Ascending aorta (tissue), 2 donors: ENCODE measurements around the gene SLPI. TPM values are rescaled to one million over a fixed set of nuclear protein-coding genes. Genes with fewer than 3 reads are reported as not detected.

Experiments used
- DNase-seq, 2 donors: peaks; one replicate each; pipeline ENCODE4 v3.0.0-alpha.2; 2019; ENCODE audit warnings: low spot score in 2 of 2
- H3K27ac ChIP-seq, 2 donors: fragments of 200-600 bp; sonication (generic); one replicate each; pipeline ENCODE4 v1.5.1; 2016 to 2017; ENCODE audit warnings: mild to moderate bottlenecking in 1 of 2
- H3K27me3 ChIP-seq: fragments of 200-600 bp; sonication (generic); one replicate; pipeline ENCODE4 v1.5.1; 2017
- H3K36me3 ChIP-seq, 2 donors: fragments of 200-600 bp; sonication (generic); one replicate each; pipeline ENCODE4 v1.5.1; 2016
- H3K4me1 ChIP-seq, 2 donors: fragments of 200-600 bp; sonication (generic); one replicate each; pipeline ENCODE4 v1.5.1; 2016 to 2017; ENCODE audit warnings: mild to moderate bottlenecking in 1 of 2
- H3K4me3 ChIP-seq, 2 donors: fragments of 200-600 bp; sonication (generic); one replicate each; pipeline ENCODE4 v1.5.1; 2016 to 2017; ENCODE audit warnings: mild to moderate bottlenecking in 1 of 2
- H3K9me3 ChIP-seq, 2 donors: fragments of 200-600 bp; sonication (generic); one replicate each; pipeline ENCODE4 v1.5.1; 2016
- intact Hi-C: fragments of 100-400 bp; cut with DNase I; formaldehyde crosslinking; loops from one replicate; pipeline ENCODE4 v1.15.1; 2023
- total RNA-seq: library from RNA; depleted of rRNA; stranded (reverse); fragments of >200 nt; gene quantifications from one replicate; pipeline ENCODE4 v1.1.0, GENCODE V29; 2016
- TF ChIP-seq, protein P1 (sequence below), 3 experiments: fragments of 200-600 bp in 2 of 3; fragments of 450-650 bp in 1 of 3; sonication (generic) in 2 of 3; IDR thresholded peaks; one replicate each; pipeline ENCODE4 v1.5.1; 2016 to 2019; ENCODE audit warnings: antibody characterized with exemption in 3 of 3, mild to moderate bottlenecking in 1 of 3, moderate library complexity in 1 of 3

Gene SLPI
- total RNA-seq, 1 donor from 2014 or later, result 223 TPM

DNA sequence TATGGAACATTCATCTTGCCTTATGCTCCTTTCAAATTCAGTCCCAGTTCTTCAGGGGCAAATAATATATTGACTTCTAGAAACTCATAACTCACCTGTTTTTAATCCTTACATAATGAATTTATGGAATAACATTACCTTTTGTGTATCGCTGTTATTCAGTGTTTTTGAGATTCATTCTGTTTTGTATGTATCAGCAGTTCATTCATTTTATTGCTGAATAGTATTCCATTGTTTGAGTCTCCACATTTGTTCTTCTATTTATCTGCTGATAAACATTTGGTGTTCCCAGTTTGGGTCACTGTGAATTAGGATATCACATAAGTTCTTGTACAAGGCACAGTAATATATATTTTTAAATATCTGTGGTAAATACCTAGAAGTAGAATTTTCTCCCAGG is 28.1 kb downstream of the SLPI start:
- Histone ChIP-seq H3K27me3 (no peaks in the 10 kb centered on the region), H3K4me1 (no peaks in the 10 kb centered on the region), H3K4me3 (no peak overlapping the region), H3K9me3 (no peaks in the 10 kb centered on the region), H3K36me3 (no peaks in the 10 kb centered on the region), H3K27ac (no peak overlapping the region)
- DNase-seq, result no peak
- TF ChIP-seq, protein P1, sequence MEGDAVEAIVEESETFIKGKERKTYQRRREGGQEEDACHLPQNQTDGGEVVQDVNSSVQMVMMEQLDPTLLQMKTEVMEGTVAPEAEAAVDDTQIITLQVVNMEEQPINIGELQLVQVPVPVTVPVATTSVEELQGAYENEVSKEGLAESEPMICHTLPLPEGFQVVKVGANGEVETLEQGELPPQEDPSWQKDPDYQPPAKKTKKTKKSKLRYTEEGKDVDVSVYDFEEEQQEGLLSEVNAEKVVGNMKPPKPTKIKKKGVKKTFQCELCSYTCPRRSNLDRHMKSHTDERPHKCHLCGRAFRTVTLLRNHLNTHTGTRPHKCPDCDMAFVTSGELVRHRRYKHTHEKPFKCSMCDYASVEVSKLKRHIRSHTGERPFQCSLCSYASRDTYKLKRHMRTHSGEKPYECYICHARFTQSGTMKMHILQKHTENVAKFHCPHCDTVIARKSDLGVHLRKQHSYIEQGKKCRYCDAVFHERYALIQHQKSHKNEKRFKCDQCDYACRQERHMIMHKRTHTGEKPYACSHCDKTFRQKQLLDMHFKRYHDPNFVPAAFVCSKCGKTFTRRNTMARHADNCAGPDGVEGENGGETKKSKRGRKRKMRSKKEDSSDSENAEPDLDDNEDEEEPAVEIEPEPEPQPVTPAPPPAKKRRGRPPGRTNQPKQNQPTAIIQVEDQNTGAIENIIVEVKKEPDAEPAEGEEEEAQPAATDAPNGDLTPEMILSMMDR (IDR thresholded peaks at IDR 0.05), result no peak
- intact Hi-C loops, result no loop called here

DNA sequence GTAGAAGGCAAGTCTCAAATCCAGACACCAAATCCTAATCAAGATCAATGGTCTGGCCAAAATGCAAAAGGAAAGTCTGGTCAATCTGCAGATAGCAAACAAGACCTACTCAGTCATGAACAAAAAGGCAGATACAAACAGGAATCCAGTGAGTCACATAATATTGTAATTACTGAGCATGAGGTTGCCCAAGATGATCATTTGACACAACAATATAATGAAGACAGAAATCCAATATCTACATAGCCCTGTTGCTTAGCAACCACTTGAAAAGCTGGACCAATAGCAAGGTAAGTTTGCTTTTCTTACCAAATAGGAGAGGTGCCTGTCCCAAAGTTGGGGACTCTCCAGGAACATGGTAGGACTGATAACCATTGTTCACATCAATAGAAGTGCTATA is 31.2 kb downstream of the SLPI start:
- intact Hi-C loops, result no loop called here
- H3K9me3 ChIP-seq, result no peaks in the 10 kb centered on the region
- H3K27me3 ChIP-seq, result no peaks in the 10 kb centered on the region
- no peaks in the 10 kb centered on the region for H3K36me3 ChIP-seq
- no peak overlapping the region for H3K27ac ChIP-seq
- TF ChIP-seq, protein P1 (IDR thresholded peaks at IDR 0.05), result no peak
- no peak for DNase-seq
- no peaks in the 10 kb centered on the region for H3K4me1 ChIP-seq
- H3K4me3 ChIP-seq, result no peak overlapping the region

DNA sequence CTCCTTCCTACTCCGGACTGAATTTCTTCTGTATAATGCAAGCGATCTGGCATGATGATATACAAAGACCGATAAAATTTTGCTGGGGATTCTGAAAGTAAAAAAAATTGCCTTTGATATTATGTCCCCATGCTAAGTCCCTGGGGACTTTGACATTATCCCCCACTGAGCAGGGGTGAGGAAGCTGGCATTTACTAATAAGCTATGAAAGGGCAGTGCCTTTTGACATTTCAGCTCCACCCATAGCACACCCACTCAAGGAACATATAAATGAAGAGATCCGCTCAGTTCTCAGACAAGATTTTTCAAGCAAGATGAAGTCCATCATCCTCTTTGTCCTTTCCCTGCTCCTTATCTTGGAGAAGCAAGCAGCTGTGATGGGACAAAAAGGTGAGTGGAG is 33.3 kb downstream of the SLPI start, which contains the start of gene SEMG2:
Gene SEMG2 (plus strand): TSS at position 298 of the 400 bp plus-strand sequence. CDS start 17 bp downstream, at position 315.
- TF ChIP-seq, protein P1 (IDR thresholded peaks at IDR 0.05), result no peak
- no peaks in the 10 kb centered on the region for H3K9me3 ChIP-seq
- intact Hi-C loops, result no loop called here
- no peak within 1 kb of the TSS for H3K27ac ChIP-seq
- no peaks in the 10 kb centered on the region for H3K36me3 ChIP-seq
- no peaks in the 10 kb centered on the region for H3K4me1 ChIP-seq
- H3K4me3 ChIP-seq, result no peak within 1 kb of the TSS
- DNase-seq, result no peak
- no peaks in the 10 kb centered on the region for H3K27me3 ChIP-seq

DNA sequence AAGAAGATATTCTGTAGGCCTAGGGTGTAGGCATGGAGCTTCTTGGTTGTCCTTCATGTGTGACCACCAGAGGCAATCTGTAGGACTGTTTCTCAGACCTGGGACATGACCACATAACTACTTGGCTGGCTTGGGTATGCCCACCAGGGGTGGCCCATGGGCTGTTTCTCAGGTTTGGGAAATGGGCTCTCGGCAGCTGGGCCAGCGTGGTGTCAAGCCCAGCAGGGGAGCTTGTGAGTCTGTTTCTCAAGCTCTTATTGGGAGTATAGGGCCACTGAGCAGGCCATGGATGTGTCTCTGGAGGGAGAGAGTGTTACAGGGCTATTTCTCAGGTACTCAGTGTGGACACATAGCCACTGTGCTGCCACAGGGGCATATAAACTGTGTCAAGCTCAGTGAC is 35.7 kb downstream of the SLPI start:
- H3K27ac ChIP-seq, result no peak overlapping the region
- H3K9me3 ChIP-seq, result no peaks in the 10 kb centered on the region
- H3K27me3 ChIP-seq, result no peaks in the 10 kb centered on the region
- no peak for DNase-seq
- intact Hi-C loops, result no loop called here
- TF ChIP-seq, protein P1 (IDR thresholded peaks at IDR 0.05), result no peak
- no peaks in the 10 kb centered on the region for H3K36me3 ChIP-seq
- H3K4me3 ChIP-seq, result no peak overlapping the region
- no peaks in the 10 kb centered on the region for H3K4me1 ChIP-seq

DNA sequence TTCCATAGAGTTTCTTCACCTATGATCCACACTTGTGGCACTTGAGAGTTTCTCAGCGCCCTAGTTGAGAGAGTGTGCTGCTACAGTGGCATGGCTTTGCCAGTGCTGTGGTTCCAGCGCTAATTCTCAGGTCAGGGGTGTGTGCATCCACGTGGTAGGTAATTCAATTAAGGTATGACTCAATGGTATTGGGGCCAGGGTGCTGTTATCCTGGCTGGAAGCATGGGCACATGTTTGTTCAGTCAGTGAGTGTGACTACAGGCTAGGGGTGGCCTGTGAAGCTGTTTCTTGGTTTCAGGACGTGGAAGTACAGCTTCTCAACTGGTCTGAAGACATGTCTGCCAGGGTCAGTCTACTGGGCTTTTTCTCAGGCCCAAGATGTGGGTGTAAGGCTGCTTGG is 36.2 kb downstream of the SLPI start:
- TF ChIP-seq, protein P1 (IDR thresholded peaks at IDR 0.05), result no peak
- intact Hi-C loops, result no loop called here
- Histone ChIP-seq H3K27ac (no peak overlapping the region), H3K4me1 (no peaks in the 10 kb centered on the region), H3K4me3 (no peak overlapping the region), H3K36me3 (no peaks in the 10 kb centered on the region), H3K9me3 (no peaks in the 10 kb centered on the region), H3K27me3 (no peaks in the 10 kb centered on the region)
- DNase-seq, result no peak

DNA sequence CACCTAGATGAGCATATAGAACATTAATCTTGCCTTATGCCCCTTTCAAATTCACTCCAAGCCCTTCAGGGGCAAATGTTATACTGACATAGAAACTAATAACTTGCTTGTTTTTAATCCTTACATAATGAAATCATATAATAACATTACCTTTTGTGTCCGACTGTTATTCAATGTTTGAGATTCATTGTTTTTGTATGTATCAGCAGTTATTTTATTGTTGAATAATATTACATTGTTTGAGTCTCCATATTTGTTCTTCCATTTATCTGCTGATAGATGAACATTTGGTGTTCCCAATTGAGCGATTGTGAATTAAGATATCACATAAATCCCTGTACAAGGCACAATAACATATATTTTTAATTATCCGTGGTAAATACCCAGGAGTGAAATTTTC is 41.5 kb downstream of the SLPI start:
- no peaks in the 10 kb centered on the region for H3K27me3 ChIP-seq
- no peak overlapping the region for H3K4me3 ChIP-seq
- no peak for DNase-seq
- no peaks in the 10 kb centered on the region for H3K4me1 ChIP-seq
- intact Hi-C loops, result no loop called here
- H3K9me3 ChIP-seq, result no peaks in the 10 kb centered on the region
- no peaks in the 10 kb centered on the region for H3K36me3 ChIP-seq
- H3K27ac ChIP-seq, result no peak overlapping the region
- TF ChIP-seq, protein P1 (IDR thresholded peaks at IDR 0.05), result no peak
